ENCODE measurements around the gene NDUFS4.

DNA sequence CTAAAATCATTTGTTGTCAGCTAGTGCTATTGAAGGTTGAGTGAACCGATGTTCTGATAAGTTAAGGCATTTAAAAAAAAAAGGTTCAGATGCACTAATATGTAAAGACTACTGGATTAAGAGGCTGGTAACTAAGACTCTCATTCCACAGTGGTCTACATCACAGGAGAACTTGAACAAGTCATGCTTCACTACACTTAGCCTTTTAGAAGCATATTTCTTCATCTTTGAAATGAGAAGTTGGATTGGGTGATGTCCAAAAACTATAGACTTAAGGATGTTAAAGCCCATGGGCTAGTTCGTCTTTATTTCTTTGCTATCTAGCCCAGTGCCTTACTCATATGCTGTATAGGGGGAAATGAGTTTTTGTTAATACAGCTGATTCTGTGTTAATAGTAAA lies 107.2 kb downstream of the NDUFS4 start:
- no peak for TF ChIP-seq EZH2 (IDR thresholded peaks at IDR 0.05; ENCODE audit: borderline replicate concordance, insufficient read depth, low read length, poor library complexity, severe bottlenecking)
- no peak for TF ChIP-seq POLR2AphosphoS5 (IDR thresholded peaks at IDR 0.05)

All from neural cell (in vitro differentiated cells).